T-helper 9 cell (primary cell): ENCODE measurements around the gene WWOX.

Experiments used
- DNase-seq: peaks from one replicate; pipeline ENCODE4 v3.0.0-alpha.2; 2020

WWOX gene

DNA sequence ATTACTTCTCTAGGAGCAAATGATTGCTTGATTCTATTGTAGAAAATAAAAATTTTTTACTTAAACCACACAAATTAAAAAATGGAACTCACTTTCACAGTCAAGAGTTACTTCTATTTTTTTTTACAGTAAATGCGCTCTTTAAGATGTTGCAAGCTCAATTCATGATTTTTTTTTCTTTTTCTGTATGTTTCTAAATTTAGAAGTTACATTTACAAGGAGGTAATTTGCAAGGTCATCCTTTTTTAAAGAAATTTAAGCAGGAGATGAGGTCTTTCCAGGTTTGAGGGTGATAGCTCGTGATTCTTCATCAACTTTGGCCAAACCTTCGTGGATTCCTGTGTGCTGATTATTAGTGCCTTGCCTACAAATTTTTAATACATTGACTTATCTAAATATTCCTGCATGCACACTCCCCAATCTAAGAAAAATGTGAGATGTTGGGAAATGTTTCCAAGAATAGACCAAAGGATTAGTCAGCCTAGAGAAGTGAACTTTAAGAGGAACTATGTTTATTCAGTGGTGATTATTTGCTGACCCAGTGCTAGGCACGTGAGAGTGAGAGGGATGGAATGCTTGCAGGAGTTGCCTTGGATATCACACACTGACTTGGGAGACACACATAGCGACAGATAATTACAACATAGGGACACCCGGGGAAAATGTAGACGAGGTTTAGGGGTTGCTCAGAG, 1071.2 kb downstream of the WWOX start:
- no peak for DNase-seq

- no peak for DNase-seq
Measured at GRCh38 chr16:79171504-79171903, 1072.0 kb downstream of the WWOX start.

DNA sequence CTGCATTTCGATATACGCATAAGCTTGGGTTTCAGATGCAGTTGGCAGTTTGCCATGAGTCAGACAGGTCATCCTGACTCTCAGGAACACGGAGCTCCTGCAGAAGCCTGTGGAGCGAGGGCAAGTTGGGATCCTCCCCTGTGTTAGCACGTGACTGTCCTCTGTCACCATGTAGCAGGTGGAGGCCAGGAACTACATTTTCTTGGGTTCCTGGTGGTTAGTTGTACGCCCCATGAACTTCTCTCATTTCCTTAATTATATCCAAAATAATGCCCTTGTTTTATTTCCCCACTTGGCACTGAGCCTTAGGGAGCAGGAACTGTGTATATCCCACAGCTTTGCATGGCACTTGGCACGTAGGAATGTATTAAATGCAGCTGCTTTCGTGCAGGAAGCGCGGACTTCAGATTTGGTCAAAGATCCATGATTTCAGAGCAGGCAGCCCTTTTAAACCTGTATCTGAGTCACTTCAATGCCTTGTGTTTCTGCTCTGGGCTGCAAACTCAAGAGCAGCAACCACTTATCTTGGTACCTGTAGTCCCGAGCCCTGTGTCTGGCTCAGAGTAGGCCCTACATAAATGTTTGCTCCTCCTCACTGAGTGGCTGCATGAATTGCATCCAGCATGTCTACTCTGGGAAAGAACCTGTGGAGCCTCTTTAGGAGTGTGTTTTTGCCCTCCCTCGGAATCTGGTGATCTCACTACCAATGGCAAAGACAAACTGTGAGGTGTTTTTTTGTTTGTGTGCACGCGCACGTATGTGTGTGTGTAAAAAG, 1072.7 kb downstream of the WWOX start:
- no peak for DNase-seq

GRCh38 chr16:79172976-79173500, 1073.6 kb downstream of the WWOX start:
- DNase-seq = no peak

DNA sequence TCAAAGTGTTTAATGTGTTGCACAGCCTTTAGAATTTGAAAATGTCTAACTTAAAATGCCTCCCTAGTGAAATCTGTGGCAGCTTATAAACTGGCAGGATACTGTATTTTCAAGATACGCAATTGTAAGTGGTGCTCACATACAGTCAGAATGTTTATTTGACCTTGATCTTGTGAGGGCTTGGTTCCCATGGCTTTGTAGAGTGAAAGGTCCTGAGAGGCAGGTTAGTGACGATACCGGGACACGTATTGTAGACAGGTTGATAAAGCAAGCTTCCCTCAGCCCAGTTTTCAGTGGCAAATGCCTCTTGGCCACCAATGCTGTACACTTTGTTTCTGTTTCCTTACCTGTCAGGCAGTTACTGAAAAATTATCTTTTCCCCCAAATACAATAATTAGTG, 1074.5 kb downstream of the WWOX start:
- DNase-seq = no peak

DNA sequence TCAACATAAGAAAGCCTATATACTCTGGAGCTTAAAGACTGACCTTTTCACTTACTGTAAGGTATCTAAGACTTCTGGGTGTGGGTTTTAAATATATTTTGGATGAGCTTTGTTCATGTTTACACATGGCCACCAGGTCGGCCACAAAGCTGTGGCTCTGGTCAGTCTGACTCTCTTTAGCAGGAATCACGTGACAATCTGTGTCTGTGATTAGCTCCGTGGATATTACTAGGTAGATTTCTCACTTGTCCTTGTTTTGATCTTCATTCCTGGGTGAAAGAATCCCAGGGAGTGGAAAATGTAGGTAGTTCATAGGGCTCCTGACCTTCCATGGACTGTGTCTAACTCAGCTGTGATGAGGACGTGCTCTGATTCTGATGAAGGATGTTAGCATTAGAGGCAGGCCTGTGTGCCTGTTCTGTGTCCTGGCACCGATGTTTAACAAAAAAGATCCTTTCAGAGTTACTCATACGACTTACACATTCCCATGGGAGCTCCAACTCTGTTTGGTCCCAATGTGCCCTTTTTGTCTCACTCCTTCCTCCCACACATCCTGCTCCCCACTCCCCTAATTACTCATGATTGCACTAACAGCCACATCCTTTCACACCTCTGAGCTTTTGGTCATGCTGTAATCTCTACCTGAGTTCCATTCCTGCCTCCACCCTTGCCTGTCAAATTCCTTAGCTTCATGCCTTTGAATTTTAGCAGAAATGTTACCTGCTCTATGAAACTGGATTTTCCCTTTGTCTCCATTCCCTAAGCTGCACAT, 1076.0 kb downstream of the WWOX start:
- no peak for DNase-seq

GRCh38 chr16:79177018-79177417, 1077.6 kb downstream of the WWOX start:
- DNase-seq = no peak

DNA sequence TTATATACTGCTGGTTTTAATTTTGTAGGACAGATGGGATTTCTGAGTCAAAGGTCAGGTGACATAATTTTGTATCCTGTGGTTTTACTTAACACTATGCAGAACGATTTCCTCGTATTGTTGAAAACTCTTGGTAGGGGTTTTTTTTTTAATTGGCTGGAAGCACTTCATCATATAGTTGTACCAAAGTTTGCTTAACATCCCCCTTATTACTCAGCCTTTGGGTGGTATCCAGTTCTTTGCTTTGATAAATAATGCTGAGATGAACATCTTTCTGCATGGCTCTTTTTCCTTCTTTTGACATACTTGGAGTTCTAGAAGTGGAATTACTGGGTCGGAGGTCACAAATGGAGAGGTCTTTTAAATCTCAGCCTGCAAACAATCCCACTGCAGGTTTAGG, 1082.0 kb downstream of the WWOX start:
- DNase-seq = no peak

DNA sequence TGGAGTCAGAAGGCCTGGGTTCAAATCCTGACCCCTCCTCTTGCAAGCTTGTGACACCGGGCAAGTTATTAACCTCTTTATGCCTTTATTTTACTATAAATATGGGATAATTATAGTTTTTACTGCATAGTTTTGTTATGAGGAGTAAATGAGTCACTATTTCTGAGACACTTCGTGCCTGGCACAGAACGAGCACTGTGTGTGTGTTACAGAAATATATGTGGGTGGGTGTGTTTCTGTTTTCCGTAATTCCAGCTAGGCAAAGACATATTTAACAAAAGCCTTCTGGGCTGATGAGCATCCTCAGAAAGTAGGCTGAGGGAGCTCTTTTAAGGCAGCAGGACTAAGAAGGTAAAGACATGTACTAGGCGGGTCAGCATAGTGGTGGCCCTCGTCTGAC, 1083.2 kb downstream of the WWOX start:
- no peak for DNase-seq

DNA sequence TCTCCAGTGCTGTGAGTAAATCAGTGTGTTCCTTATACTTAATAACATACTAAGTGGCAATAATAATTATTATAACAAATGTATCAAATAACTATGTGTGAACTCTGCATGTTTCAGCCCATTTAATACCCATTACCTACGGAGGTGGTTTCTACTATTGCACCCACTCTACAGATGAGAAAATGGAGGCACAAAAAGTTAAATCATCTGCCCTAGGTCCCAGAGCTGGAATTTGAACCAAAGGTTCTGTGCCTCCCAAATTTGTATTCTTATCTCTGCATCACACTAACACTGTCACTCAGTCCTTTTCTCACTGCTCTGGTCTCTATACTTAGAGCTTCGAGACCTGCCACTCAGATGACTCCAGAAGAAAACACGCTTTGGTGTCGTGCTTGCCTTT, 1084.1 kb downstream of the WWOX start:
- DNase-seq = no peak

- no peak for DNase-seq
Measured at GRCh38 chr16:79184464-79185030, 1085.1 kb downstream of the WWOX start.

DNA sequence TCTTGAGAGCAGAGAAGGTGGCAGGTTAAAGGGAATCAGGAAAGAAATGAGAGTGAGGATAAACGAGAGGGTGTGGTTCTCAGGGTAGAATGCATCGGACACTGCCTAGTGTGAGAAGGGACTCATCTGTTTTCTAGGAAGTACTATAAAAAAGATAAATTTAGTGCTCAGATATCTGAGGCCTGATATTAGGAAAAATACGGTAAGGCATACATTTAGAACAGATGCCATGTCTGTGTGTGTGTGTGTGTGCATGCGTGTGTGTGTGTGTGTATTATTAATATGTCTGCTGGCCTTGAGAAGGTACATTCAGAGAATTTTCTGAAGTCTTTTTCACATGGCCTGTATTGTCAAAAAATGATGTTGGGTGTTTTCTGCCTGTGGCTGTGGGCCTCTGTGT, 1086.3 kb downstream of the WWOX start:
- DNase-seq = no peak

DNA sequence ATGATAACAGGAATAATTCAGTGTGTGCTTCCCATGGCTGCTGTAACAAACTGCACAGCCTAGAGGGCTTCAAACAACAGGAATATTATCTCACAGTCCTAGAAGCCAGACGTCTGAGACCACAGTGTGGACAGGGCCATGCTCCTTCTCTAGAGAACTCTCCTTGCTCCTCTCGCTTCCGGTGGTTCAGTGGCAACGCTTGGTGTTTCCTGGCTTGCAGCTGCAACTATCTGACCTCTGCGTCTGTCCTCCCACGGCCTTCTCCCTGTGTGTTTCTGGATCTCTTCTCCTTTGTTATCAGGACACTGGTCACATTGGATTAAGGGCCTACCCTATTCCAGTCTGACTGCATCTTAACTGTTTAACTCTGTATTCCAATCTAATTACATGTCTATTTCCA, 1086.7 kb downstream of the WWOX start:
- DNase-seq = no peak

- DNase-seq = no peak
Measured at GRCh38 chr16:79188115-79188738, 1088.8 kb downstream of the WWOX start.

GRCh38 chr16:79188739-79189122, 1089.3 kb downstream of the WWOX start:
- DNase-seq = no peak

DNA sequence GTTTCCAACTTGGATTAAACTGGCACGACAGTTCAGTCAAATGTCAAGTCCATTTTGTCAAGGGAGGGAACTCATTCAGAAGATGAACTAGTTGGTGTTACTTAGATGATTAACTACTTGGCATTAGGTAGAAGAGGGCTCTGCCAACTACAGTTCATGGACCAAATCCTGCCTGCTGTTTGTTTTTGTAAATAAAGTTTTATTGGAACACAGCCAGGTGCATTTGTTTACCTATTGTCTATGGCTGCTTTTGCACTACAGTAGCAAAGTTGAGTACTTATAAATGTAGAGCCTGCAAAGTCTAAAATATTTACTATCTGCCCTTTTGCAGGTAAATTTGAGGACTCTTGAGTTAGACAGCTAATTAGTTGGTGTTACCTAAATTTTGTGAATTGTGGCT, 1091.1 kb downstream of the WWOX start:
- no peak for DNase-seq

DNA sequence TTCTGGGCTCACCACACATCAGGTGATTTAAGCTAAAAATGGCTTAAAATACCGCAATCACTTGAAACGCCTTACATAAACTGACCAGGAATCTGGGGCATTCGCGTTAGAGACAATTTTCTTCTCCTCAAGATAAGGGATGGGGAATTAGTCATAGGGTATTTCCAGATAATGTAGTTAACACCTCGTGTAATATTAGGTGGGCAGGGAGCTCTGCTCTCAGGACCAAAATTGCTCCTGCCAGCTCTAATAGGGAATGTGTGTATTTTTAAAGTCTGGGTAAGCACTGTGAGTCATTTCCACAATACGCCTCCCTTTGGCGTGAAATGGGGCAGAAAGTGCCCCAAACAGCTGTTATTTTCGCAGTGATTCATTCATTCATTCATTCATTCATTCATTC, 1092.5 kb downstream of the WWOX start:
- DNase-seq = no peak

DNA sequence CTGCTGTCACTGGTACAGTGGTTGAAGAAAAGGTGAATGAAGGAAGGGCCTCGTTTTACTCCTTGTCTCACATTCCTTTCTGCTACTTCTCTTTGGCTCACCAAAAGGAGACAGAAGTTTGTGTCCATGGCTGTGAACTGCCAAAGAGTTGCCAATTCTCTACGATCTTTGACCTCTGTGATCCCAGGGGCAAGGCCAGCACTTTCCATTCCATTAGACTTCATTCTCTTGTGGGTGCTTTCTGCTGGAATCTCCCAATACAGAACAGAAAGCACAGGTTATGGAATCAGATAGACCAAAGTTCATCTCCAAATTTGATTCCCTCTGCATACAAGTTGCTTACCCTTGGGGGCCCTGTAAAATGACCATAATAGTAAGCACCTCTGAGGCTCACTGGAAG, 1093.5 kb downstream of the WWOX start:
- DNase-seq = no peak

DNA sequence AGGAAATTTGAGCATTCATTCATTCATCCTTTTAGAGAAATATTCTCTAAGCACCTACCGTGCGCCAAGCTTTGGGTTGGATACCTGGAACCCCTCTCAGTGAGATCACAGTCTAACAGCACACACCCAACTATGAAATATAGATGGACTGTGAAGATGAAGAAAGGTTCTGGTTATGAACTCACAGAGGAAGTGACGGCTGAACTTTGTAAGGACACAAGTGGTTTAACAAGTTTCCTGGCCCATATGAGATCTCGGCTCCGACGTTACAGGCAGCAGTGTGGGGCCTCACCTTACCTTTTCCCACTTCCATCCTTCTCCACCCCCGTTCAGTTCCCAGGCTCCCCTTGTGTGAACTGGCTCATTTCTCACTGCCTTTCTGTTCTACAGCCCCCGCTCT, 1094.8 kb downstream of the WWOX start:
- no peak for DNase-seq

GRCh38 chr16:79195938-79196337, 1096.5 kb downstream of the WWOX start:
- no peak for DNase-seq

- DNase-seq = no peak
Measured at GRCh38 chr16:79201436-79201835, 1102.0 kb downstream of the WWOX start.

- DNase-seq = no peak
Measured at GRCh38 chr16:79202977-79203376, 1103.5 kb downstream of the WWOX start.

GRCh38 chr16:79204486-79204885, 1105.0 kb downstream of the WWOX start:
- no peak for DNase-seq
